ENCODE results near the gene FOCAD. TPM values are rescaled to one million over a fixed set of nuclear protein-coding genes. Genes with fewer than 3 reads are reported as not detected.

FOCAD gene
- total RNA-seq, 1 experiment from 2014 or later: 17.1 TPM

DNA sequence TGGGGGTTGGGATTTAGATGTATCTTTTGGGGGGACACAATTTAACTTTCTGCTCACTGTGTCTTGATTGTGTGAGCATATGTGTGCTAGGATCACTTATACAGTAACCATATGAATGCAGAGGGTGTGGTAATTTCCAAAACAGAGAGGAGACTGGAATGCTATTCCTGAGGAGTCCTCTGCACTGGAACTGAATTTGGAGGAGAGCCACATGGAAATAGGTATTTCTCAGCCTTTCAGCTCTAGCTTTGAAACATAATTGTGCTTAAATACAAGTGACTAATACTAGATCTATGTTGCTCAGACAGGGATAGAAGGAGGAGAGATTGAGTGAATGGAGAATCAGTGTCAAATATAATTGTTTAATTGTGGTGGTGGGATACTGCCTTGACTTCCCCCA lies 45.5 kb downstream of the FOCAD start:
- H3K27ac ChIP-seq: no peak overlapping the region
- POLR2A ChIA-PET (ENCODE audit: unreplicated experiment): no interaction called here

DNA sequence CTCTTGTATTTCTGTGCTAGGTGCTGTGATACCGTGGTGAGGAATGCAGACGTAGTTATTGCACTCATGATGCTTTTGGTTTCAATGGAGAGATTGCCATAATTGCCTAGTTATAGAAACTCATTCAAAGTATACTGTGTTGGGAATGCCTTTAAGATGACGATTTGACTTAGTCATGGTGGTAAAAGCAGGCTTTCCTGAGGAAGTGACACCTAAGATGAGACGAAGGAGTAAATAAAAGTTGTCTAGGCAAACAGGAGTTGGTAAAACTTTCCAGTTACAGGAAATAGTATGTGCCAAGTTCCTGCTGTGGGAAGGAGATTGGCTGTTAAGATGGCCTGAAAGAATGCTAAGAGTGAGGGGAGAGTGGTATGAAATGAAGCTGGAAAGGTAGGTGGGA lies 48.1 kb downstream of the FOCAD start:
- Histone ChIP-seq H3K79me2 (ENCODE audit: low read depth) (no peaks in the 10 kb centered on the region), H3K4me1 (replicated peaks; ENCODE audit: insufficient read depth) (no peaks in the 10 kb centered on the region), H3K27ac (peak overlapping the region; percentile 50), H3K4me2 (no peak overlapping the region), H2AFZ (no peak overlapping the region), H4K20me1 (ENCODE audit: insufficient read depth) (no peaks in the 10 kb centered on the region), H3K36me3 (ENCODE audit: low read depth) (no peaks in the 10 kb centered on the region), H3K27me3 (ENCODE audit: insufficient read depth, low read depth) (no peaks in the 10 kb centered on the region), H3F3A (ENCODE audit: insufficient read depth, low read depth) (no peaks in the 10 kb centered on the region), H3K4me3 (no peak overlapping the region), H3K9me2 (ENCODE audit: insufficient read depth) (no peaks in the 10 kb centered on the region), H3K9me3 (ENCODE audit: insufficient read depth, low read depth) (no peaks in the 10 kb centered on the region)
- BruUV-seq (replicated peaks): no TSS peak
- intact Hi-C loops (cut with micrococcal nuclease; ENCODE audit: unreplicated experiment): loop anchor here (10.0 kb wide), 1 partner anchor 107 kb away; the partner anchor contains the start of gene MLLT3
- peak; percentile 11 to 81 for DNase-seq
- TF ChIP-seq, protein P1, sequence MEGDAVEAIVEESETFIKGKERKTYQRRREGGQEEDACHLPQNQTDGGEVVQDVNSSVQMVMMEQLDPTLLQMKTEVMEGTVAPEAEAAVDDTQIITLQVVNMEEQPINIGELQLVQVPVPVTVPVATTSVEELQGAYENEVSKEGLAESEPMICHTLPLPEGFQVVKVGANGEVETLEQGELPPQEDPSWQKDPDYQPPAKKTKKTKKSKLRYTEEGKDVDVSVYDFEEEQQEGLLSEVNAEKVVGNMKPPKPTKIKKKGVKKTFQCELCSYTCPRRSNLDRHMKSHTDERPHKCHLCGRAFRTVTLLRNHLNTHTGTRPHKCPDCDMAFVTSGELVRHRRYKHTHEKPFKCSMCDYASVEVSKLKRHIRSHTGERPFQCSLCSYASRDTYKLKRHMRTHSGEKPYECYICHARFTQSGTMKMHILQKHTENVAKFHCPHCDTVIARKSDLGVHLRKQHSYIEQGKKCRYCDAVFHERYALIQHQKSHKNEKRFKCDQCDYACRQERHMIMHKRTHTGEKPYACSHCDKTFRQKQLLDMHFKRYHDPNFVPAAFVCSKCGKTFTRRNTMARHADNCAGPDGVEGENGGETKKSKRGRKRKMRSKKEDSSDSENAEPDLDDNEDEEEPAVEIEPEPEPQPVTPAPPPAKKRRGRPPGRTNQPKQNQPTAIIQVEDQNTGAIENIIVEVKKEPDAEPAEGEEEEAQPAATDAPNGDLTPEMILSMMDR (conservative IDR thresholded peaks at IDR 0.05): no peak
- TF ChIP-seq EZH2 (IDR thresholded peaks at IDR 0.05; ENCODE audit: low read depth): no peak
- POLR2A ChIA-PET (ENCODE audit: unreplicated experiment): no interaction called here
- CTCF ChIA-PET: no interaction called here

More for the DNA sequence above, 45.5 kb downstream of the FOCAD start:
- DNase-seq: no peak
- H3K79me2 ChIP-seq (ENCODE audit: low read depth): no peaks in the 10 kb centered on the region
- H2AFZ ChIP-seq: no peak overlapping the region
- no peaks in the 10 kb centered on the region for H3F3A ChIP-seq (ENCODE audit: insufficient read depth, low read depth)
- H3K9me3 ChIP-seq (ENCODE audit: insufficient read depth, low read depth): no peaks in the 10 kb centered on the region
- no peaks in the 10 kb centered on the region for H4K20me1 ChIP-seq (ENCODE audit: insufficient read depth)
- no peak overlapping the region for H3K4me2 ChIP-seq
- BruUV-seq (replicated peaks): no TSS peak
- no peak for TF ChIP-seq EZH2 (IDR thresholded peaks at IDR 0.05; ENCODE audit: low read depth)
- TF ChIP-seq, protein P1 (conservative IDR thresholded peaks at IDR 0.05): no peak
- no peak overlapping the region for H3K4me3 ChIP-seq
- CTCF ChIA-PET: no interaction called here
- intact Hi-C loops (cut with micrococcal nuclease; ENCODE audit: unreplicated experiment): loop anchor here (5.0 kb wide), 1 partner anchor 42 kb away; no protein-coding TSS in a partner anchor
- H3K27me3 ChIP-seq (ENCODE audit: insufficient read depth, low read depth): no peaks in the 10 kb centered on the region
- H3K9me2 ChIP-seq (ENCODE audit: insufficient read depth): no peaks in the 10 kb centered on the region
- no peaks in the 10 kb centered on the region for H3K36me3 ChIP-seq (ENCODE audit: low read depth)
- H3K4me1 ChIP-seq (replicated peaks; ENCODE audit: insufficient read depth): no peaks in the 10 kb centered on the region

DNA sequence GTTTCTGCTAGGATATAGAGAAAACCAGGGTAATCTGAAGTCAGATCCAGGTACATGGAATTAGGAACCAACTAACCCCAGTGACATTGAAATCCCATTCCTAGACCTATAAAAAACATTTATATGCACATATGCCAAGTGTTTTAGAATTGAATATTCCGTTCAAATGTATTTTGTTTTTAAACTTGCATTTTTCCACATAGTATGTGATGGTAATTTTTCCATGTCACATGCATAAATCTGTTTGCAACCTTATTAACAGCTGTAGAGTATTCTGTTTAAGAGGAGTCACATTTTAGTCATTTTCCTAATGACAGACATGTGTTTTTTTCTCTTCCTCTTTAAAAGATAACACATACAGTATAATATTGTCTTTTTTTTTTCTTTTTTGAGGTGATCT lies 50.2 kb downstream of the FOCAD start:
- Histone ChIP-seq H3F3A (ENCODE audit: insufficient read depth, low read depth) (no peaks in the 10 kb centered on the region), H3K4me1 (replicated peaks; ENCODE audit: insufficient read depth) (no peaks in the 10 kb centered on the region), H4K20me1 (ENCODE audit: insufficient read depth) (no peaks in the 10 kb centered on the region), H3K4me3 (no peak overlapping the region), H3K4me2 (no peak overlapping the region), H3K36me3 (ENCODE audit: low read depth) (no peaks in the 10 kb centered on the region), H3K27ac (no peak overlapping the region), H3K79me2 (ENCODE audit: low read depth) (no peaks in the 10 kb centered on the region), H3K9me3 (ENCODE audit: insufficient read depth, low read depth) (no peaks in the 10 kb centered on the region), H3K9me2 (ENCODE audit: insufficient read depth) (no peaks in the 10 kb centered on the region), H2AFZ (no peak overlapping the region), H3K27me3 (ENCODE audit: insufficient read depth, low read depth) (no peaks in the 10 kb centered on the region)
- CTCF ChIA-PET: no interaction called here
- TF ChIP-seq, protein P1 (conservative IDR thresholded peaks at IDR 0.05): no peak
- no peak for TF ChIP-seq EZH2 (IDR thresholded peaks at IDR 0.05; ENCODE audit: low read depth)
- BruUV-seq (replicated peaks): no TSS peak
- no peak for DNase-seq
- intact Hi-C loops (cut with micrococcal nuclease; ENCODE audit: unreplicated experiment): loop anchor here (10.0 kb wide), 1 partner anchor 109 kb away; the partner anchor contains the start of gene MLLT3
- POLR2A ChIA-PET (ENCODE audit: unreplicated experiment): no interaction called here
